Spinal cord (tissue), 10 donors: ENCODE measurements around the gene ATP8B3. TPM values are rescaled to one million over a fixed set of nuclear protein-coding genes. Genes with fewer than 3 reads are reported as not detected.

ENCODE experiments used
- DNase-seq, 6 donors: peaks; one replicate each; pipeline versions ENCODE4 v3.0.0 to v3.0.0-alpha.2; 2013 to 2015; ENCODE audit warnings: low spot score in 6 of 6, low read depth in 4 of 6
- H3K27ac ChIP-seq: one replicate; pipeline ENCODE4 v1.5.1; 2013; ENCODE audit warnings: low read depth, low read length, control low read depth
- H3K27me3 ChIP-seq: one replicate; pipeline ENCODE4 v1.6.1; 2013; ENCODE audit warnings: low read length; ENCODE audit not compliant: control insufficient read depth, insufficient read depth
- H3K36me3 ChIP-seq: one replicate; pipeline ENCODE4 v1.6.1; 2013; ENCODE audit warnings: low read length; ENCODE audit not compliant: control insufficient read depth, insufficient read depth
- H3K4me1 ChIP-seq: one replicate; pipeline ENCODE4 v1.6.1; 2013; ENCODE audit warnings: low read length; ENCODE audit not compliant: control insufficient read depth, insufficient read depth
- H3K4me3 ChIP-seq: one replicate; pipeline ENCODE4 v1.5.1; 2013; ENCODE audit warnings: low read depth, low read length, control low read depth
- H3K9me3 ChIP-seq: one replicate; pipeline ENCODE4 v1.6.1; 2013; ENCODE audit warnings: low read length; ENCODE audit not compliant: control insufficient read depth, insufficient read depth
- WGBS: methylation state at CpG from one replicate; pipeline ENCODE4 v1.1.5; 2013; ENCODE audit warnings: missing lambda C conversion rate; ENCODE audit not compliant: insufficient coverage; 5-methylcytosine and 5-hydroxymethylcytosine counted together
- polyA plus RNA-seq, 2 donors: library from polyadenylated mRNA; unstranded; fragments of 120-200 nt; gene quantifications; one replicate each; pipeline ENCODE4 v1.2.1, GENCODE V29; 2013; ENCODE audit not compliant: insufficient read length in 2 of 2
- total RNA-seq, 2 donors: library from RNA; depleted of rRNA in 1 of 2; stranded (reverse); fragments of 120-200 nt in 1 of 2; fragments of >200 nt in 1 of 2; gene quantifications; one replicate each; pipeline versions ENCODE4 v1.2.3 to v1.2.4, GENCODE V29; 2013 to 2014
- donor health status: healthy.

ATP8B3 gene
- total and polyA plus RNA-seq, 4 donors = 1.0 to 2.1 (median 1.4) TPM

GRCh38 chr19:1752009-1752756 is 59.9 kb downstream of the ATP8B3 start:
- peaks cover 85% of the 10 kb centered on the region for H3K27me3 ChIP-seq
- no peak overlapping the region for H3K27ac ChIP-seq
- peaks cover 21% of the 10 kb centered on the region for H3K4me1 ChIP-seq
- no peaks in the 10 kb centered on the region for H3K9me3 ChIP-seq
- H3K4me3 ChIP-seq = no peak overlapping the region
- DNase-seq = no peak
- WGBS = 5% methylated on average over 10 of the region's 16 CpGs
- H3K36me3 ChIP-seq = no peaks in the 10 kb centered on the region

DNA sequence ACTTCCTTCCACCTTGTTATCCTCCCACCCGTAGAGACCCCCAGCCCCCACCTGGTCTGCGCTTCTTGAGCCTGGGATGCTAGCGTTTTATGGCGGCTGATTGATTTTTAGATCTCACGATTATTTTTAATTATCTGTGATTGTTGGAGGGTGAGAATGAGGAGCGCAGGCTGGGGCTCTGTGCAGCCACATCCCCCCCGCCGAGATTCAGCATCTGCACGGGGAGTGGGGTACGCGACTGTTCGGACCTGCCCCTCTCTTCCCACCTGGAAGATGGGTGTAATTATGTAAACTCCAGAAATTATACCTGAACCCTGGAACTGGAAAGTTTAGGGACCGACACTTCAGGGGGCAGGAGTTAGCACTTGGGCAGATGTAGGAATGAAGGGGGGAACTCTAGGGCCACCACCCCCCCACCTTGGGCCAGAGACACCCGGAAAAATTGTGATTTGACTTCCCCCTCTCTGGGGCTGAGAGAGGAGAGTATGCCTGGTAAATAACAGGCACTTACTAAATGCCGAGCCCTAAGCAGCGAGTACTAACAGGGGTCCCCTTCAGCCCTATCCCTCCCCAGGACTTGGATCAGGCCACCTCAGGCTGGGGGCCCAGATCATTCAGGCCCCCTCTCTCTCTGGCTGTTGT is 60.6 kb downstream of the ATP8B3 start:
- no peak overlapping the region for H3K27ac ChIP-seq
- 8% methylated on average over 6 of the region's 16 CpGs for WGBS

DNA sequence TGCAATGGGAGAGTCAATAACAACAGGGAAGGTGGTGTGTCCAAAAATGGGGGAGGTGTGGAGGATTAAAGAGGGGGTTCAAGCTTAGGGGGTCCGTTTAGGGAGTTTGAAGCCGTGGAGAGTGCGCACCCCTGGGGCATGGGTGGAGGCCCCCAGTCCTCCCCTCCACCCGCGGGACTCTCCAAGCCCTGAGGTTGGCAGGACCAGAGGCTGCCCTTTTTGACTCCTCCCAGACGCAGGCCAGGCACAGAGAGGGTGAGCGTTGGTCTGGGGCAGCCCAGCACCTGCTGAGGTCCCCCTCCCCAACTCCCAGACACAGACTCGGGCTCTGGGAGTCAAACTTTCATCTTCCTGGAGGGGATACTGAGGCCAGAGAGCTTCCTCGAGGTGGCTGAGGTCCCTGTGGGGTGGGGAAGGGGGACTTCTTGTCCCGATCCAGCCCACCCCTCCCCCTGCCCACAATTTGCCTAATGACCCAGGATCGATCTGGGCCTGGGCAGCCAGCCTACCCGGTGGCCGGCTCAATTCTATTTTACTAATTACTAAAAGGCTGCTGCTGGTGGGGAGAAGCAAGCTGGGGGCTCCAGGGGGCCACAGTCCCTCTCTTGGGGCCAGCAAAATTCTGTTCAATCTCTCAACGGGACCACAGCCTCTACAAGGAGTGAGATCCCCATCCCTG is 61.6 kb downstream of the ATP8B3 start:
- Histone ChIP-seq H3K4me3 (no peak overlapping the region), H3K9me3 (no peaks in the 10 kb centered on the region), H3K4me1 (peaks cover 23% of the 10 kb centered on the region), H3K27ac (no peak overlapping the region), H3K27me3 (peaks cover 82% of the 10 kb centered on the region), H3K36me3 (no peaks in the 10 kb centered on the region)
- DNase-seq = no peak
- 0% methylated on average over 2 of the region's 14 CpGs for WGBS

More for the DNA sequence above, 60.6 kb downstream of the ATP8B3 start:
- Histone ChIP-seq H3K27me3 (peaks cover 85% of the 10 kb centered on the region), H3K4me3 (no peak overlapping the region), H3K36me3 (no peaks in the 10 kb centered on the region), H3K9me3 (no peaks in the 10 kb centered on the region), H3K4me1 (peaks cover 21% of the 10 kb centered on the region)
- no peak for DNase-seq

GRCh38 chr19:1749373-1750342 is 62.4 kb downstream of the ATP8B3 start:
- H3K9me3 ChIP-seq = no peaks in the 10 kb centered on the region
- H3K4me3 ChIP-seq = no peak overlapping the region
- peaks cover 82% of the 10 kb centered on the region for H3K27me3 ChIP-seq
- no peak for DNase-seq
- WGBS = under 1% methylated on average over 96 of the region's 99 CpGs
- peaks cover 25% of the 10 kb centered on the region for H3K4me1 ChIP-seq
- no peak overlapping the region for H3K27ac ChIP-seq
- H3K36me3 ChIP-seq = no peaks in the 10 kb centered on the region

- under 1% methylated on average over 45 of the region's 45 CpGs for WGBS
These were observed 63.2 kb downstream of the ATP8B3 start for GRCh38 chr19:1748873-1749341.

DNA sequence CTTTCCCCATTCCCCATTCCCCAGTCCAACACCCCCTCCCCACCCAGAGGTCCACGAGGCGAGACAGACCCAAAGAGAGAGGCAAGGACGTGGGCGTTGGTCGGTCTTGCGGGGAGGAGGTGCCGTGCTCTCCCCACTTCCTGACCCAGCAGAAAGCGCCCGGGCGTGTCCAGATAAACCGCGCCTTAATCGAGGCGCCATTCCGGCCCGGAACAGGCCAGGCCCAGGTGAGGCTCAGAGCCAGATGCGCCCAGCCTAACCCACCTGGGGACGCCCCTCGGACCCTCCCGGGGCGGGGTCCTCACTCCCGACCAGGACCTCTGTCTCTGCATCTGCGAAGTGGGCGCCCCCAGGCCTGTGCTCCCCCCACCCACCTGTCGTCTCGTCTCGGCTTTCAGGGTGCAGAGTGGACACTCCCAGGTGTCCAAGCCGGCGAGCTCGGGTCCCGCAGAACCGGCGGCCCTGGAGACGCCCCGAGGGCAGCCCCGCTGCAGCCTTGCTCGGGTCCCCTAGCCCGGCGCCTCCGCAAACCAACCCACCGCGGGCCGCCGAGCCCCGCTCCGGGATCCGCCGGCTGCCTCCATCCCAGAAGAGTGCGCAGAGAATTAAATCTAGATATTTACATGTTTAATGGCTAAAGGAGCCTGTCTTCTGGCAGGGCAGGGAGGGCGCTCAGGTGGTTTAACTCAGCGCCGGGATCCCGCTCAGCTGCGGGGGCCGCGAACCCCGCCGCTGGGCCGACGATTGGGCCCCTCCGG is 63.8 kb downstream of the ATP8B3 start:
- Histone ChIP-seq H3K27me3 (peaks cover 87% of the 10 kb centered on the region), H3K36me3 (no peaks in the 10 kb centered on the region), H3K9me3 (no peaks in the 10 kb centered on the region), H3K4me3 (no peak overlapping the region), H3K27ac (no peak overlapping the region), H3K4me1 (peaks cover 25% of the 10 kb centered on the region)
- DNase-seq = no peak
- under 1% methylated on average over 61 of the region's 61 CpGs for WGBS

More at GRCh38 chr19:1748873-1749341, 63.2 kb downstream of the ATP8B3 start:
- Histone ChIP-seq H3K27me3 (peaks cover 85% of the 10 kb centered on the region), H3K4me3 (no peak overlapping the region), H3K9me3 (no peaks in the 10 kb centered on the region), H3K4me1 (peaks cover 25% of the 10 kb centered on the region), H3K27ac (no peak overlapping the region), H3K36me3 (no peaks in the 10 kb centered on the region)
- DNase-seq = no peak

- Histone ChIP-seq H3K27ac (no peak overlapping the region), H3K9me3 (no peaks in the 10 kb centered on the region), H3K36me3 (no peaks in the 10 kb centered on the region), H3K4me1 (peaks cover 25% of the 10 kb centered on the region), H3K27me3 (peaks cover 85% of the 10 kb centered on the region), H3K4me3 (no peak overlapping the region)
- WGBS = 4% methylated on average over 8 of the region's 22 CpGs
- no peak for DNase-seq
These were observed 64.6 kb downstream of the ATP8B3 start for GRCh38 chr19:1747285-1748114.
